NCI-H187 (cell line): Measurements from ENCODE around the gene MED29.
A peak's percentile ranks its signal among the peaks of the same experiment; 100 is the strongest.
"Not testable (repeated sequence)": the region's sequence is repeated elsewhere in the genome, so short reads cannot be mapped to it uniquely, and the experiment has no call there.

Experiments
- DNase-seq, 2 experiments: peaks; one replicate each; lab custom pipeline; 2025; lab: John Stamatoyannopoulos, UW

MED29 gene

GRCh38 chr19:39372047-39372802, 19.0 kb upstream of the MED29 start:
- DNase-seq = no peak

DNA sequence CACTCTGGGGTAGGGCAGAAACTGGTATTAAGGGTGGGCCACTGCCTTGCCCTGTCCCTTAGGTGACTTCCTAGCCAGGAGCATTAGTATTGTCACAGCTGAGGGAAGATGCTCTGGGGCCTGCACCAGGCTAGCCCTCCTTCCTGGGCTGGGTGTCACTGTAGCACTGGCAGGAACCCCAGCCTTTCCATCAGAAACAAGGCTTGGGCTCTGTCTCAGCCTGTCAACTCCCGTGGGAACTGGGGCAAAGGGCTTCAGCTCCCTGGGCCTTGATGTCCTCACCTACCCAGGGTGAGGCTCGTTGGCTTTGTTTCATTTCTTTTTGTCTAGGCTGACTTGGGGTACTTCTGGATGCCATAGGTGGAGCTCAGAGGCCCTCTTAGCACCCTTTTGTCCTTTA, 18.2 kb upstream of the MED29 start:
- DNase-seq = no peak

GRCh38 chr19:39375929-39376328, 15.2 kb upstream of the MED29 start:
- DNase-seq = no peak

GRCh38 chr19:39377373-39378362, 13.5 kb upstream of the MED29 start:
- DNase-seq = no peak

- not testable (repeated sequence) for DNase-seq
Measured at GRCh38 chr19:39379366-39379765, 11.8 kb upstream of the MED29 start.

DNA sequence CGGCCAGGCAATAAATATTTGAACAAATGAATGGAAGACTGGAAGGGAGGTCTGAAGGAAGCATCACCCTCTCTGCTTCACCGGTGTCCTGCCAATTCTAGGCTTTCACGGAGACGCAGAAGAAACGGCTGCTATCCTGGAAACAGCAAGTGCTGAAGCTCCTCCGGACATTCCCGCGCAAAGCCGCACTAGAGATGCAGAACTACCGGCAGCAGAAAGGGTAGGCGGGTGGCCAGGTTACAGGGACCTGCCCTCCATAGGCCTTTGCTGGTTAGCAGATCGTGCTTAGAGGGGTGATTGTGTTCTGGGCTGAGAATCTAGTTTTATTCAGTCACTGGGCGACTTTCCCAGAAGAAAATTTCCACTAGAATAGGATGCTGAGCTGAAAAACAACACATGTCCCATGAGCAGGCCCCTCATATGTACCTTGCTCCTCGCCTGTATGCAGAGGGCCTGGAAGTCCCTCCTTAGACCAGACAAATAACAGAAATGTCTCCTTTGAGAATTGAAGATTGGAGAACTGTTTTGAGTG, 11.2 kb upstream of the MED29 start:
- DNase-seq = no peak

- DNase-seq = no peak
Measured at GRCh38 chr19:39380521-39381502, 10.4 kb upstream of the MED29 start.

DNA sequence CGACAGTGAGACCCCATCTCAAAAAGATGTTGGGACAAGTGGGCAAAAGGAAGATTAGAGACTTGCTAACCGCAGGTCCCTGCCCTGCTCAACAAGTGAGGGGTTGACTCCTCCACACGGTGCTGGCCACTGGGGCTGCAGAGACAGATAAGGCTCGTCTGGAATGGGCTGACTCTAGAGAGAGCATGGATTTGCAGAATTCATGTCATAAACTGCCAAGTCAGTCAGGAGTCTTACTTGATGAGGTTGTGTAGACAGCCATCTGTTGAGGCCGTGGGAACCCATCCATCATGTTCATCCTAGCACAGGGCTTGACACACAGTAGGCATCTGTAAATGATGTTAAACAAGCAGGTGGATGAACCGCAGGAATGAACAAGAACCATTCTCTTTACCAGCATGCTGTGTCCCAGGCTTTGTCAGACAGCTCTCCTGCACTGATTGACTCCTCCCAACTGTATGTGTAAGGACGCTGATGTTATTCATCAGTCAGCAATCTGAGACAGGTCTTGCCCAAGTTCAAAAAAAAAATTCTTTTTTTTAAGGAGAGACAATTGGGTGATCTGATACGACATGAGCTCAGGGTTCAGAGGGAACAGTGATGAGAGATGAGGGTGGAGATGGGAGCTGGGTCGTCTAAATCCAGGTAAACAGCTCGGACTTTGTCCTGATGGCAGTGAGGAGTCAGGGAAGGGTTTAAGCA, 9.1 kb upstream of the MED29 start:
- no peak for DNase-seq

- no peak for DNase-seq
Measured at GRCh38 chr19:39382991-39383828, 8.0 kb upstream of the MED29 start.

DNA sequence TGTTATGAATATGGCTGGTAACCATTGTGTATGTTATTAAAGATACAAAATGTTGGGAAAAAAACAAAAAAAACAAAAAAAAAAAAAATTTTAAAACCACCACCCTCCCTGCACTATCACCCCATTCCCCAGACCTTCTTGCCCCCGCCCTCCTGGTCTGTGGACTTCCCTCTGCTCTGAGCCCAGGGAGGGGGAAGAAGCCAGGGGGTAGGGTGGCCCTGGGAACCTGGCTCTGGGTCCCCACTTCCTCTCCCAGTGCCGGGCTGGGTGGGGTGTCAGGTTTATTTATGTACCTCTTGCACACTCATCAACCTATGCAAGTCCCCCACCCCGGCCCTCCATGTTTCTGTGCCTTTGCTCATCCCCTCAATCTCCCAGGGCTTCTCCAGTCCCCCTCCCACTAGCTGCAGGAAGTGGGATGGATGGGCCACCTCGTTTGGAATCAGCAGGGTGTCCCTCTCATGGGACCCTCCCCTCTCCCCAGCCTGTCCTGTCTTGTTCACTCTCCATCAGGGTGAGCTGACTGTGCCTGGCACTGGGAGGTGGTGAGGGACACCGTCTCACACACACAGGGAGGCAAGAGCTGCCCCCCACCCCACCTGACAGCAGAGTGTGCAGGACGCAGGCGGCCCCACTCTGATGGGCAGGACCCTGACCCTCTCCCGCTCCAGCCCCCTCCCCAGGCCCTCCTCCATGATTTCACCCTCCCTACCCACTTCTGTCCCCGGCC, 6.2 kb upstream of the MED29 start:
- no peak for DNase-seq

- no peak for DNase-seq
Measured at GRCh38 chr19:39385629-39386411, 5.4 kb upstream of the MED29 start.

GRCh38 chr19:39386557-39386956, 4.6 kb upstream of the MED29 start:
- DNase-seq = no peak

DNA sequence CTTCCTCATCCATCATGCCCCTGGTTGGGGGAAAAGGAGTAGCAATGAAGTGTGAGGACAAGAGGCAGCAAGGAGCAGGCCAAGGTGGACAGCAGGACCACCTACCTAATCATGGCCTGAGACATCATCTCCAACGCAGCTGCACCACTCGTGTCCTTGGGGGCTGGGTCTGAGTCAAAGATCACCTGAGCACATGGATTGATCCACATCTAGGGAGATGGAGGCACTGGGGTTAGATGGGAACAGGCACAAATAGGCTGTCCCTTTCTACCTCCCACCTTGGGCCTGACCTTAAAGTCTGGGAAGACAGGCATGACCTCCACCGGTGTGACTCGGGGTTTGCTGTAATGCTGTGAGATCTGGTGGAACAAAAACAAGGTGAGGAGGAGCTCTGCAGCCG, 2.5 kb upstream of the MED29 start:
- DNase-seq = no peak

- DNase-seq = no peak
Measured at GRCh38 chr19:39389631-39390414, 1.4 kb upstream of the MED29 start.

- DNase-seq = no peak
Measured at GRCh38 chr19:39390451-39390750, 777 bp upstream of the MED29 start.

- DNase-seq = peak; percentile 18 to 43
Measured at GRCh38 chr19:39397360-39398296, 6.5 kb downstream of the MED29 start.
